Neural cell (in vitro differentiated cells): Measurements from ENCODE around the gene CEP120. TPM values are rescaled to one million over a fixed set of nuclear protein-coding genes. Genes with fewer than 3 reads are reported as not detected.

Source experiments
- H2AFZ ChIP-seq: fragments of 200-600, 300-800 bp; sonication (generic), shearing (Covaris generic); 2 replicates; pipeline ENCODE4 v1.6.0; 2014; ENCODE audit warnings: low read depth, mild to moderate bottlenecking, antibody characterized with exemption, low read length, moderate library complexity
- H3F3A ChIP-seq: fragments of 200-600 bp; shearing (Covaris generic); 2 replicates; pipeline ENCODE4 v1.6.1; 2016; ENCODE audit warnings: mild to moderate bottlenecking, moderate library complexity, mixed read lengths, antibody characterized with exemption, low read length; ENCODE audit not compliant: insufficient read depth, poor library complexity, severe bottlenecking
- H3K27ac ChIP-seq: fragments of 200-600, 300-800 bp; sonication (generic), shearing (Covaris generic); 2 replicates; pipeline ENCODE4 v1.5.1; 2014; ENCODE audit warnings: mild to moderate bottlenecking, low read length, moderate library complexity
- H3K27me3 ChIP-seq: fragments of 300-800, 200-600 bp; sonication (generic), shearing (Covaris generic); 2 replicates; pipeline ENCODE4 v1.6.0; 2014; ENCODE audit warnings: mild to moderate bottlenecking, low read depth, low read length, moderate library complexity; ENCODE audit not compliant: insufficient read depth
- H3K36me3 ChIP-seq: fragments of 300-800, 200-600 bp; sonication (generic), shearing (Covaris generic); 2 replicates; pipeline ENCODE4 v1.5.1; 2014; ENCODE audit warnings: mild to moderate bottlenecking, antibody characterized with exemption, low read length, moderate library complexity; ENCODE audit not compliant: insufficient read depth
- H3K4me2 ChIP-seq: fragments of 300-800, 200-600 bp; sonication (generic), shearing (Covaris generic); 2 replicates; pipeline ENCODE4 v1.6.0; 2014; ENCODE audit warnings: mild to moderate bottlenecking, low read length
- H3K4me3 ChIP-seq: fragments of 300-800, 200-600 bp; sonication (generic), shearing (Covaris generic); 2 replicates; pipeline ENCODE4 v1.5.1; 2014; ENCODE audit warnings: mild to moderate bottlenecking, low read length, moderate library complexity
- H3K79me2 ChIP-seq: fragments of 200-600 bp; shearing (Covaris generic); replicated peaks from 2 replicates; pipeline ENCODE4 v1.6.0; 2014; ENCODE audit warnings: mild to moderate bottlenecking, low read length, moderate library complexity; ENCODE audit not compliant: insufficient read depth
- H3K9ac ChIP-seq: fragments of 300-800, 200-600 bp; sonication (generic), shearing (Covaris generic); 2 replicates; pipeline ENCODE4 v1.6.1; 2016; ENCODE audit warnings: mild to moderate bottlenecking, low read length, mixed read lengths
- H3K9me2 ChIP-seq: fragments of 200-600 bp; shearing (Covaris generic); 2 replicates; pipeline ENCODE4 v1.6.1; 2016; ENCODE audit warnings: mild to moderate bottlenecking, low read length, mixed read lengths; ENCODE audit not compliant: insufficient read depth
- H3K9me3 ChIP-seq: fragments of 200-600, 300-800 bp; sonication (generic), shearing (Covaris generic); 2 replicates; pipeline ENCODE4 v1.6.1; 2016; ENCODE audit warnings: mild to moderate bottlenecking, mixed run types, low read length, moderate library complexity, mixed read lengths
- H4K20me1 ChIP-seq: fragments of 200-600 bp; shearing (Covaris generic); 2 replicates; pipeline ENCODE4 v1.6.1; 2016; ENCODE audit warnings: mild to moderate bottlenecking, mixed run types; ENCODE audit not compliant: insufficient read depth
- EP300 ChIP-seq: fragments of 450-650 bp; conservative IDR thresholded peaks from 2 replicates; pipeline ENCODE4 v1.6.1; 2014; ENCODE audit warnings: antibody characterized with exemption, mild to moderate bottlenecking, moderate library complexity; ENCODE audit not compliant: poor library complexity, severe bottlenecking
- EZH2 ChIP-seq: fragments of 200-600, 300-800 bp; shearing (Covaris generic), sonication (generic); IDR thresholded peaks from 2 replicates; pipeline ENCODE4 v1.6.1; 2014; ENCODE audit warnings: antibody characterized with exemption, low read length, borderline replicate concordance, mild to moderate bottlenecking; ENCODE audit not compliant: insufficient read depth, poor library complexity, severe bottlenecking
- MXI1 ChIP-seq: fragments of 450-650 bp; conservative IDR thresholded peaks from 2 replicates; pipeline ENCODE4 v1.6.1; 2014; ENCODE audit warnings: antibody characterized with exemption, mild to moderate bottlenecking; ENCODE audit not compliant: poor library complexity, severe bottlenecking
- POLR2AphosphoS5 ChIP-seq: IDR thresholded peaks from 2 replicates; pipeline ENCODE4 v1.6.1; 2012
- RAD21 ChIP-seq: fragments of 450-650 bp; conservative IDR thresholded peaks from 2 replicates; pipeline ENCODE4 v1.6.1; 2014; ENCODE audit warnings: antibody characterized with exemption, mild to moderate bottlenecking, moderate library complexity
- SMC3 ChIP-seq: fragments of 450-650 bp; conservative IDR thresholded peaks from 2 replicates; pipeline ENCODE4 v1.6.1; 2014; ENCODE audit warnings: antibody characterized with exemption, mild to moderate bottlenecking, moderate library complexity; ENCODE audit not compliant: poor library complexity
- TAF1 ChIP-seq: IDR thresholded peaks from 2 replicates; pipeline ENCODE4 v1.6.1; 2012; ENCODE audit warnings: low read depth
- polyA plus RNA-seq: library from polyadenylated mRNA; depleted of rRNA; stranded (reverse); fragments of >200 nt; gene quantifications from 2 replicates; pipeline ENCODE4 v1.2.3, GENCODE V29; 2014
- TF ChIP-seq, protein P1 (sequence below): fragments of 450-650 bp; IDR thresholded peaks from 2 replicates; pipeline ENCODE4 v1.5.1; 2014; ENCODE audit warnings: antibody characterized with exemption, mild to moderate bottlenecking, moderate library complexity; ENCODE audit not compliant: poor library complexity, severe bottlenecking
- TF ChIP-seq, protein P2 (sequence below): IDR thresholded peaks from 2 replicates; pipeline ENCODE4 v1.6.1; 2012; ENCODE audit warnings: borderline replicate concordance

CEP120 gene
- polyA plus RNA-seq, 1 donor from 2014 or later: 33.2 TPM

DNA sequence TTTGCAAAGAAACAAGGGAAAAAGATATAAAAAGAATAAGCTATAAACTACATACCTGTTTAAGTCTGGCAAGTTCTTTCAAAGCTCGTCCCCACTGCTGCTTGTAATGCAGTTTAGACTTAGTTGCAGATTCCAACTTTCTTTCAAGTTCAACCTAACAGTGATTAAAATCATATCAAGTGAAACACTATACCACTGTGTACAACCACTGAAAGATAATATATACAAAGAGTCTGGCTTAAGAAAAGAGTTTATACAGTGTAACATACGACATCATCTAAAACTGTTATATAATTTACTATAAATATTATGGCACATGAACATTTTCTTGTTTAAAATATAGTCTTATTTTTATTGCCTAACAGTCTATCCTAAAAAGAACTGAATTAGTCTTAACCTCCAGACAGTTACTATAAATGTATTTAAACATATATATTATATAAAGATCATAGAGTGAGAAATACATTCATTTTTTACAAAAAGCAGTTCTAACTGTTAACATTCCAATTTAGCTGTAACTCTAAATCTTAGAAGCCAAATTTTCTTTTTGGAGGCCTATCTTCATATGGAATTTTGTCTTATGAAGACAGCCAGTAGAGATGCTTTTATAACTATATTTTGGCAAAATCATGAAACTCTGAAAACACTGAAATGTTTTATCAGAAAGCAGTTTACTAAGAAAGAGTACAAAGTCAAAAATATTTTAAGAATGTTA is 58.6 kb downstream of the CEP120 start:
- Histone ChIP-seq H3K27me3 (no peaks in the 10 kb centered on the region), H2AFZ (no peak overlapping the region), H3K9ac (no peak overlapping the region), H3K4me2 (no peak overlapping the region), H3K27ac (no peak overlapping the region), H3K4me3 (no peak overlapping the region), H4K20me1 (no peaks in the 10 kb centered on the region), H3K9me3 (no peaks in the 10 kb centered on the region), H3F3A (no peaks in the 10 kb centered on the region), H3K79me2 (no peaks in the 10 kb centered on the region), H3K36me3 (no peaks in the 10 kb centered on the region), H3K9me2 (no peaks in the 10 kb centered on the region)
- TF ChIP-seq, protein P1, sequence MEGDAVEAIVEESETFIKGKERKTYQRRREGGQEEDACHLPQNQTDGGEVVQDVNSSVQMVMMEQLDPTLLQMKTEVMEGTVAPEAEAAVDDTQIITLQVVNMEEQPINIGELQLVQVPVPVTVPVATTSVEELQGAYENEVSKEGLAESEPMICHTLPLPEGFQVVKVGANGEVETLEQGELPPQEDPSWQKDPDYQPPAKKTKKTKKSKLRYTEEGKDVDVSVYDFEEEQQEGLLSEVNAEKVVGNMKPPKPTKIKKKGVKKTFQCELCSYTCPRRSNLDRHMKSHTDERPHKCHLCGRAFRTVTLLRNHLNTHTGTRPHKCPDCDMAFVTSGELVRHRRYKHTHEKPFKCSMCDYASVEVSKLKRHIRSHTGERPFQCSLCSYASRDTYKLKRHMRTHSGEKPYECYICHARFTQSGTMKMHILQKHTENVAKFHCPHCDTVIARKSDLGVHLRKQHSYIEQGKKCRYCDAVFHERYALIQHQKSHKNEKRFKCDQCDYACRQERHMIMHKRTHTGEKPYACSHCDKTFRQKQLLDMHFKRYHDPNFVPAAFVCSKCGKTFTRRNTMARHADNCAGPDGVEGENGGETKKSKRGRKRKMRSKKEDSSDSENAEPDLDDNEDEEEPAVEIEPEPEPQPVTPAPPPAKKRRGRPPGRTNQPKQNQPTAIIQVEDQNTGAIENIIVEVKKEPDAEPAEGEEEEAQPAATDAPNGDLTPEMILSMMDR: no peak
- no peak for TF ChIP-seq RAD21
- TF ChIP-seq TAF1: no peak
- no peak for TF ChIP-seq EZH2
- no peak for TF ChIP-seq EP300
- TF ChIP-seq, protein P2, sequence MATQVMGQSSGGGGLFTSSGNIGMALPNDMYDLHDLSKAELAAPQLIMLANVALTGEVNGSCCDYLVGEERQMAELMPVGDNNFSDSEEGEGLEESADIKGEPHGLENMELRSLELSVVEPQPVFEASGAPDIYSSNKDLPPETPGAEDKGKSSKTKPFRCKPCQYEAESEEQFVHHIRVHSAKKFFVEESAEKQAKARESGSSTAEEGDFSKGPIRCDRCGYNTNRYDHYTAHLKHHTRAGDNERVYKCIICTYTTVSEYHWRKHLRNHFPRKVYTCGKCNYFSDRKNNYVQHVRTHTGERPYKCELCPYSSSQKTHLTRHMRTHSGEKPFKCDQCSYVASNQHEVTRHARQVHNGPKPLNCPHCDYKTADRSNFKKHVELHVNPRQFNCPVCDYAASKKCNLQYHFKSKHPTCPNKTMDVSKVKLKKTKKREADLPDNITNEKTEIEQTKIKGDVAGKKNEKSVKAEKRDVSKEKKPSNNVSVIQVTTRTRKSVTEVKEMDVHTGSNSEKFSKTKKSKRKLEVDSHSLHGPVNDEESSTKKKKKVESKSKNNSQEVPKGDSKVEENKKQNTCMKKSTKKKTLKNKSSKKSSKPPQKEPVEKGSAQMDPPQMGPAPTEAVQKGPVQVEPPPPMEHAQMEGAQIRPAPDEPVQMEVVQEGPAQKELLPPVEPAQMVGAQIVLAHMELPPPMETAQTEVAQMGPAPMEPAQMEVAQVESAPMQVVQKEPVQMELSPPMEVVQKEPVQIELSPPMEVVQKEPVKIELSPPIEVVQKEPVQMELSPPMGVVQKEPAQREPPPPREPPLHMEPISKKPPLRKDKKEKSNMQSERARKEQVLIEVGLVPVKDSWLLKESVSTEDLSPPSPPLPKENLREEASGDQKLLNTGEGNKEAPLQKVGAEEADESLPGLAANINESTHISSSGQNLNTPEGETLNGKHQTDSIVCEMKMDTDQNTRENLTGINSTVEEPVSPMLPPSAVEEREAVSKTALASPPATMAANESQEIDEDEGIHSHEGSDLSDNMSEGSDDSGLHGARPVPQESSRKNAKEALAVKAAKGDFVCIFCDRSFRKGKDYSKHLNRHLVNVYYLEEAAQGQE: no peak
- TF ChIP-seq POLR2AphosphoS5: no peak
- TF ChIP-seq SMC3: no peak
- TF ChIP-seq MXI1: no peak

DNA sequence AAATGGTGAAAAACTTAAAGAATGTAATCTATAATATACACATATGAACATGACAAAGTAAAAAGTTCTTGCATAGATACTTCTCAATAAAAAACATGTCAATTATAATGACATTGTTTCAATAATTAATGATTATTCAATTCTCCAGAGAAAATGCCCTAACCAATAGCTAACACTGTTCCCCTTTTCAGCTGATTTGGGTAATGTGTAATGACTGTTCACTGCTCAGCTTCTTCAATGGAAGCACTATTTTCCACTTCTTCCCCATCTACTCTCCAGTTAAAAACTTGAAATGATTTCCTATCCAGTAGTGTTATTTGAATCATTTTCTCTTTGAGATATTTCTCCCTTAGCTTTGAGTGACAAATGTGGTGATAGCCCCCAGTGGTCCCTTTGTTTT is 62.3 kb downstream of the CEP120 start:
- no peaks in the 10 kb centered on the region for H4K20me1 ChIP-seq
- H3K79me2 ChIP-seq: no peaks in the 10 kb centered on the region
- no peak overlapping the region for H3K4me3 ChIP-seq
- H3K4me2 ChIP-seq: no peak overlapping the region
- no peaks in the 10 kb centered on the region for H3K9me3 ChIP-seq
- no peaks in the 10 kb centered on the region for H3K27me3 ChIP-seq
- no peaks in the 10 kb centered on the region for H3K9me2 ChIP-seq
- H3K27ac ChIP-seq: no peak overlapping the region
- no peaks in the 10 kb centered on the region for H3F3A ChIP-seq
- no peak overlapping the region for H2AFZ ChIP-seq
- no peak for TF ChIP-seq POLR2AphosphoS5
- no peak for TF ChIP-seq RAD21
- TF ChIP-seq MXI1: no peak
- TF ChIP-seq, protein P1: no peak
- TF ChIP-seq SMC3: no peak
- TF ChIP-seq TAF1: no peak
- TF ChIP-seq, protein P2: no peak
- no peak for TF ChIP-seq EP300
- no peak for TF ChIP-seq EZH2
- no peaks in the 10 kb centered on the region for H3K36me3 ChIP-seq
- no peak overlapping the region for H3K9ac ChIP-seq
